ENCODE results near the gene RTL10. TPM values are rescaled to one million over a fixed set of nuclear protein-coding genes. Genes with fewer than 3 reads are reported as not detected.

Gene RTL10
- polyA plus RNA-seq, 1 donor from 2014 or later = 11.7 TPM

DNA sequence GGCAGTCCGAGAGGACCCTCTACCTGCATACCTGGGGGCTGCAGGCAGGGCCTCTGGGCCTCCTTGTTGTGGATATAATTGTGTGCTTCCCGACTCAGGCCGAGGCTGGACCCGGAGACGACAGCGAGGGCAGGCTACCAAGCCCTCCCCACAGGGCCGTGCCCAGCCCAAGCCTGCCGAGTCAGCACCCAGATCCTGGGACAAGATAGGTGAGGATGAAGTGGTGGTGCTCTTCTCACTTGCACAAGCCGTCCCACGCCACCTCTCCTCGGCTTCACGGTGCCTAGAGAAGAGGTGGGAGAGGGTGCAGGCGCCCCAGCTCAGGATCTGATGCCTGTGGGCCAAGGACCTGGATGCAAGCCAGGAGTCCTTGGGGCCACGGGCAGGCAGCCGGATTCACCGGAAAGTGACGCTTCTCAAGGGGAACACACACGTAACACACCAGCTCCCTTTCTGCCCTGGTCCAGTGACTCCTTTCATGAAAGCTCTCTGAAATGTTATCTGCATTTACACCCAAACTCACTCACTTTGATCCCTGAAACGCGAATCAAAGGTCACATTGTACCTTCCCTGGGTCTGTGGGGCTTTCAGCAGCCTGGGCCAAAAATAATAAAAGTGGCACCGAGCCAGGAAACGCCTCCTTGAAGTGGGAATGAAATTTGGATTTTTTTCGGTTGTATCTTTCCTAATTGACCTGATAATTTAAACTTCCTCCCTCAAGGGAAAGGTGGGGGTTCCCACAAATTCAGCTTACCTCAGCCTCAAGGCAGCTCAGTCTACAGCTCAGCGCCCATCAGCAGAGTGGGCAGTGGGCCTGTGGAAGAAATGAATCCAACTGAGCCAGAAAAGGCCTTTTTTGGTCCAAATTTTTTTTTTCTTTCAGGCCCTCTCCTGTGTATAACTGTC, 1.1 kb upstream of the RTL10 start:
- H2AFZ ChIP-seq (ENCODE audit: low read depth, low read length) = peak overlapping the region; percentile 91
- peaks cover 32% of the 10 kb centered on the region for H3K79me2 ChIP-seq (replicated peaks; ENCODE audit: insufficient read depth, low read length)
- H3K27me3 ChIP-seq (ENCODE audit: insufficient read depth, low read depth, low read length) = no peaks in the 10 kb centered on the region
- peak overlapping the region; percentile 78 for H3K4me2 ChIP-seq (ENCODE audit: low read length)
- H3K27ac ChIP-seq (ENCODE audit: low read length) = peak overlapping the region; percentile 86
- H3K36me3 ChIP-seq (ENCODE audit: insufficient read depth, low read length) = no peaks in the 10 kb centered on the region
- no peaks in the 10 kb centered on the region for H4K20me1 ChIP-seq (ENCODE audit: insufficient read depth)
- no peaks in the 10 kb centered on the region for H3K9me3 ChIP-seq (ENCODE audit: low read length)
- TF ChIP-seq, protein P1, sequence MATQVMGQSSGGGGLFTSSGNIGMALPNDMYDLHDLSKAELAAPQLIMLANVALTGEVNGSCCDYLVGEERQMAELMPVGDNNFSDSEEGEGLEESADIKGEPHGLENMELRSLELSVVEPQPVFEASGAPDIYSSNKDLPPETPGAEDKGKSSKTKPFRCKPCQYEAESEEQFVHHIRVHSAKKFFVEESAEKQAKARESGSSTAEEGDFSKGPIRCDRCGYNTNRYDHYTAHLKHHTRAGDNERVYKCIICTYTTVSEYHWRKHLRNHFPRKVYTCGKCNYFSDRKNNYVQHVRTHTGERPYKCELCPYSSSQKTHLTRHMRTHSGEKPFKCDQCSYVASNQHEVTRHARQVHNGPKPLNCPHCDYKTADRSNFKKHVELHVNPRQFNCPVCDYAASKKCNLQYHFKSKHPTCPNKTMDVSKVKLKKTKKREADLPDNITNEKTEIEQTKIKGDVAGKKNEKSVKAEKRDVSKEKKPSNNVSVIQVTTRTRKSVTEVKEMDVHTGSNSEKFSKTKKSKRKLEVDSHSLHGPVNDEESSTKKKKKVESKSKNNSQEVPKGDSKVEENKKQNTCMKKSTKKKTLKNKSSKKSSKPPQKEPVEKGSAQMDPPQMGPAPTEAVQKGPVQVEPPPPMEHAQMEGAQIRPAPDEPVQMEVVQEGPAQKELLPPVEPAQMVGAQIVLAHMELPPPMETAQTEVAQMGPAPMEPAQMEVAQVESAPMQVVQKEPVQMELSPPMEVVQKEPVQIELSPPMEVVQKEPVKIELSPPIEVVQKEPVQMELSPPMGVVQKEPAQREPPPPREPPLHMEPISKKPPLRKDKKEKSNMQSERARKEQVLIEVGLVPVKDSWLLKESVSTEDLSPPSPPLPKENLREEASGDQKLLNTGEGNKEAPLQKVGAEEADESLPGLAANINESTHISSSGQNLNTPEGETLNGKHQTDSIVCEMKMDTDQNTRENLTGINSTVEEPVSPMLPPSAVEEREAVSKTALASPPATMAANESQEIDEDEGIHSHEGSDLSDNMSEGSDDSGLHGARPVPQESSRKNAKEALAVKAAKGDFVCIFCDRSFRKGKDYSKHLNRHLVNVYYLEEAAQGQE (IDR thresholded peaks at IDR 0.05; ENCODE audit: borderline replicate concordance) = no peak
- no peak for TF ChIP-seq TAF1 (IDR thresholded peaks at IDR 0.05; ENCODE audit: low read depth)
- no peaks in the 10 kb centered on the region for H3F3A ChIP-seq (ENCODE audit: insufficient read depth, low read length, poor library complexity, severe bottlenecking)
- H3K9ac ChIP-seq (ENCODE audit: low read length) = peak overlapping the region; percentile 94
- no peaks in the 10 kb centered on the region for H3K9me2 ChIP-seq (ENCODE audit: insufficient read depth, low read length)
- peak overlapping the region; percentile 99 for H3K4me3 ChIP-seq (ENCODE audit: low read length)

- H3F3A ChIP-seq (ENCODE audit: insufficient read depth, low read length, poor library complexity, severe bottlenecking) = no peaks in the 10 kb centered on the region
- peak overlapping the region; percentile 86 for H3K4me2 ChIP-seq (ENCODE audit: low read length)
- TF ChIP-seq, protein P1 (IDR thresholded peaks at IDR 0.05; ENCODE audit: borderline replicate concordance) = no peak
- no peak for TF ChIP-seq SMC3 (conservative IDR thresholded peaks at IDR 0.05; ENCODE audit: poor library complexity)
- H3K27ac ChIP-seq (ENCODE audit: low read length) = peak overlapping the region; percentile 70
- no peaks in the 10 kb centered on the region for H3K9me2 ChIP-seq (ENCODE audit: insufficient read depth, low read length)
- H3K27me3 ChIP-seq (ENCODE audit: insufficient read depth, low read depth, low read length) = no peaks in the 10 kb centered on the region
- H3K9ac ChIP-seq (ENCODE audit: low read length) = peak overlapping the region; percentile 94
- no peaks in the 10 kb centered on the region for H4K20me1 ChIP-seq (ENCODE audit: insufficient read depth)
- H3K36me3 ChIP-seq (ENCODE audit: insufficient read depth, low read length) = no peaks in the 10 kb centered on the region
- peak overlapping the region; percentile 69 for H2AFZ ChIP-seq (ENCODE audit: low read depth, low read length)
- H3K4me3 ChIP-seq (ENCODE audit: low read length) = peak overlapping the region; percentile 99
- H3K9me3 ChIP-seq (ENCODE audit: low read length) = no peaks in the 10 kb centered on the region
- peaks cover 32% of the 10 kb centered on the region for H3K79me2 ChIP-seq (replicated peaks; ENCODE audit: insufficient read depth, low read length)
Observed at GRCh38 chr22:19853879-19854777, 546 bp downstream of the RTL10 start.
